ENCODE data around the gene HCN1. TPM values are rescaled to one million over a fixed set of nuclear protein-coding genes. Genes with fewer than 3 reads are reported as not detected.
A peak's percentile ranks its signal among the peaks of the same experiment; 100 is the strongest.
"Not testable (repeated sequence)": the region's sequence is repeated elsewhere in the genome, so short reads cannot be mapped to it uniquely, and the experiment has no call there.

The HCN1 gene
- polyA plus RNA-seq, 2 of the 4 experiments (the other 2 are of a cell fraction), result not detected

DNA sequence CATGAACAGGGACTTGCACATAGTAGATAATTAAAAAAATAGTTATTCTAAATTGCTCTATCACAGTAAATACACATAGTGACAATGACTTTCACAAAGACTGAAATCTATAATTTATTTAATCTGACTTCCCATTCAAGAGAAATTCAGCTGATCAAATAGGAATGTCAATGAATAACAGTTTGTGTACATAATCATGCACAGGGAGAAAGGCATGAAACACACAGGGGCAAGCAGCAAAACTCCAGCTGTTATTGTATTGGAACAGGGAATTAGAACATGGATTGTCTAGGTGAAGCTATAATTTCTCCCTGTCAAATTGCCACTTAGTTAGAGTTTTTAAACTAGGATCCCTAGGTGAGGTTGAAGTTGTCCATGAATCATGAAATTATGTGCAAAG lies 99.9 kb downstream of the HCN1 start:
- Histone ChIP-seq H3K4me3 (no peak overlapping the region), H3K4me1 (no peaks in the 10 kb centered on the region), H3K27ac (no peak overlapping the region), H3K9me3 (no peaks in the 10 kb centered on the region), H3K4me2 (no peak overlapping the region)
- FAIRE-seq, result no peak
- ATAC-seq, result no peak
- CTCF ChIA-PET, result no interaction called here
- TF ChIP-seq RCOR1 (IDR thresholded peaks at IDR 0.05; ENCODE audit: low read depth, low read length) (no peak), EP300 (IDR thresholded peaks at IDR 0.05) (no peak), ZFP36 (IDR thresholded peaks at IDR 0.05; ENCODE audit: borderline replicate concordance, partially characterized antibody) (no peak), HDAC2 (IDR thresholded peaks at IDR 0.05) (no peak), RAD21 (conservative IDR thresholded peaks at IDR 0.05 in 1 of 2, IDR thresholded peaks at IDR 0.05 in 1 of 2) (no peak), BHLHE40 (IDR thresholded peaks at IDR 0.05; ENCODE audit: low read depth, low read length) (no peak), PHF8 (IDR thresholded peaks at IDR 0.05; ENCODE audit: borderline replicate concordance, low read depth) (no peak), CBX2 (IDR thresholded peaks at IDR 0.05; ENCODE audit: borderline replicate concordance, low read depth) (no peak)
- TF ChIP-seq, protein P1, sequence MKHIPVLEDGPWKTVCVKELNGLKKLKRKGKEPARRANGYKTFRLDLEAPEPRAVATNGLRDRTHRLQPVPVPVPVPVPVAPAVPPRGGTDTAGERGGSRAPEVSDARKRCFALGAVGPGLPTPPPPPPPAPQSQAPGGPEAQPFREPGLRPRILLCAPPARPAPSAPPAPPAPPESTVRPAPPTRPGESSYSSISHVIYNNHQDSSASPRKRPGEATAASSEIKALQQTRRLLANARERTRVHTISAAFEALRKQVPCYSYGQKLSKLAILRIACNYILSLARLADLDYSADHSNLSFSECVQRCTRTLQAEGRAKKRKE (CRISPR knock-in tag; IDR thresholded peaks at IDR 0.05; ENCODE audit: low read depth), result no peak
- POLR2A ChIA-PET, result no interaction called here
- no peak for DNase-seq (ENCODE audit: low read depth in 1 of 2, low spot score in 1 of 2)

DNA sequence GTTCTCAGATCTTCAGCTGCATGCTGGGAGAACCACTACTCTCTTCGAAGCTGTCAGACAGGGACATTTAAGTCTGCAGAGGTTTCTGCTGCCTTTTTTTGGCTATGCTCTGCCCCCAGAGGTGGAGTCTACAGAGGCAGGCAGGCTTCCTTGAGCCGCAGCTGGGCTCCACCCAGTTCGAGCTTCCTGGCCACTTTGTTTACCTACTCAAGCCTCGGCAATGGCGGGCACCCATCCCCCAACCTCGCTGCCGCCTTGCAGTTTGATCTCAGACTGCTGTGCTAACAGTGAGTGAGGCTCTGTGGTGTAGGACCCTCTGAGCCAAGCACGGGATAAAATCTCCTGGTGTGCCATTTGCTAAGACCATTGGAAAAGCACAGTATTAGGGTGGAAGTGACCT lies 110.2 kb downstream of the HCN1 start:
- POLR2A ChIA-PET; CTCF ChIA-PET; FAIRE-seq; ATAC-seq; H3K27ac ChIP-seq; H3K4me1 ChIP-seq; DNase-seq (ENCODE audit: low read depth in 1 of 2, low spot score in 1 of 2); H3K4me3 ChIP-seq; H3K4me2 ChIP-seq; H3K9me3 ChIP-seq: not testable (repeated sequence)
- 0% methylated on average over 7 of the region's 8 CpGs for WGBS (ENCODE audit: missing lambda C conversion rate)

DNA sequence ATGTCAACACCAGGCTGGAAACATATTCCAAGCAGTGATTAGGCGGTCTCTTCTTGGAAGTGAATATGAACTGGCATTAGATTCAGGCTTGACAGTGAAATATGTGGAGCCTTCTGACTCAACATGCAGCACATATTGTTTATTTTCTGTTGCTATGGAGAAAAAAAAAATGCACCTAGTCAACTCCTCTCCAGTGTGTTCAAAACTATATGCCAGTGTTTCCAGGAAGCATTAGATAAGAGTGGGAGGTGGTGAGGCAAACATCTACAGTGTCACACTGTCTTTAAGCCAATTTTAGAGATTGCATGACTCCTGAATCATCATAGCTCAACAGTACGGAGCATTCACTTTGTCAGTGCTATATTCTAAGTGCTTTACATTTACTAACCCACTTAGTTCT lies 117.9 kb downstream of the HCN1 start:
- ChIA-PET POLR2A (no interaction called here), CTCF (interaction anchor here (0.7 kb wide), 1 partner anchor 24 kb away, joined by 3 read pairs; no protein-coding TSS in a partner anchor)
- Histone ChIP-seq H3K4me2 (no peak overlapping the region), H3K4me3 (no peak overlapping the region), H3K4me1 (no peaks in the 10 kb centered on the region), H3K9me3 (peaks cover 3% of the 10 kb centered on the region; the same call in 2 of the 3 replicates), H3K27ac (no peak overlapping the region)
- FAIRE-seq (no peak), ATAC-seq (no peak), DNase-seq (ENCODE audit: low read depth in 1 of 2, low spot score in 1 of 2) (peak in 1 of 2 experiments; percentile 0)
- no peak for TF ChIP-seq EHMT2 (IDR thresholded peaks at IDR 0.05; ENCODE audit: low read depth)
- no peak for TF ChIP-seq ZNF302 (CRISPR knock-in tag; IDR thresholded peaks at IDR 0.05)
- no peak for TF ChIP-seq EP300 (IDR thresholded peaks at IDR 0.05)
- TF ChIP-seq KDM1A (IDR thresholded peaks at IDR 0.05; ENCODE audit: low read depth), result no peak
- TF ChIP-seq POLR2A (IDR thresholded peaks at IDR 0.05; ENCODE audit: low read length), result no peak
- TF ChIP-seq EHF (CRISPR knock-in tag; IDR thresholded peaks at IDR 0.05), result no peak
- no peak for TF ChIP-seq HOXA7 (CRISPR knock-in tag; IDR thresholded peaks at IDR 0.05)
- TF ChIP-seq, protein P2, sequence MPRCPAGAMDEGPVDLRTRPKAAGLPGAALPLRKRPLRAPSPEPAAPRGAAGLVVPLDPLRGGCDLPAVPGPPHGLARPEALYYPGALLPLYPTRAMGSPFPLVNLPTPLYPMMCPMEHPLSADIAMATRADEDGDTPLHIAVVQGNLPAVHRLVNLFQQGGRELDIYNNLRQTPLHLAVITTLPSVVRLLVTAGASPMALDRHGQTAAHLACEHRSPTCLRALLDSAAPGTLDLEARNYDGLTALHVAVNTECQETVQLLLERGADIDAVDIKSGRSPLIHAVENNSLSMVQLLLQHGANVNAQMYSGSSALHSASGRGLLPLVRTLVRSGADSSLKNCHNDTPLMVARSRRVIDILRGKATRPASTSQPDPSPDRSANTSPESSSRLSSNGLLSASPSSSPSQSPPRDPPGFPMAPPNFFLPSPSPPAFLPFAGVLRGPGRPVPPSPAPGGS (IDR thresholded peaks at IDR 0.05), result no peak
- TF ChIP-seq NFE2L2 (conservative IDR thresholded peaks at IDR 0.05; ENCODE audit: low read length), result no peak
- no peak for TF ChIP-seq HEYL (CRISPR knock-in tag; IDR thresholded peaks at IDR 0.05)
- no peak for TF ChIP-seq CHD4 (IDR thresholded peaks at IDR 0.05; ENCODE audit: borderline replicate concordance)
- no peak for TF ChIP-seq TP53 (CRISPR knock-in tag; IDR thresholded peaks at IDR 0.05)
- TF ChIP-seq ESRRA (IDR thresholded peaks at IDR 0.05; ENCODE audit: borderline replicate concordance, low read length), result no peak
- TF ChIP-seq RAD21 (conservative IDR thresholded peaks at IDR 0.05 in 1 of 2, IDR thresholded peaks at IDR 0.05 in 1 of 2), result no peak
- TF ChIP-seq HOXB5 (CRISPR knock-in tag; IDR thresholded peaks at IDR 0.05), result no peak
- WGBS (ENCODE audit: missing lambda C conversion rate), result 2% methylated on average over 2 of the region's 2 CpGs

All from A549 (cell line).